AG08396 (cell line): ENCODE measurements around the gene AQP6.

Source experiments
- DNase-seq: peaks from one replicate; pipeline ENCODE4 v3.0.0; 2012; ENCODE audit warnings: low spot score, mixed read lengths

The AQP6 gene

GRCh38 chr12:49972641-49973360 lies at the start of gene AQP6:
TSS of gene AQP6 (plus strand) at chr12:49972947. CDS start at chr12:49973174, 227 bp downstream.
- no peak for DNase-seq

DNA sequence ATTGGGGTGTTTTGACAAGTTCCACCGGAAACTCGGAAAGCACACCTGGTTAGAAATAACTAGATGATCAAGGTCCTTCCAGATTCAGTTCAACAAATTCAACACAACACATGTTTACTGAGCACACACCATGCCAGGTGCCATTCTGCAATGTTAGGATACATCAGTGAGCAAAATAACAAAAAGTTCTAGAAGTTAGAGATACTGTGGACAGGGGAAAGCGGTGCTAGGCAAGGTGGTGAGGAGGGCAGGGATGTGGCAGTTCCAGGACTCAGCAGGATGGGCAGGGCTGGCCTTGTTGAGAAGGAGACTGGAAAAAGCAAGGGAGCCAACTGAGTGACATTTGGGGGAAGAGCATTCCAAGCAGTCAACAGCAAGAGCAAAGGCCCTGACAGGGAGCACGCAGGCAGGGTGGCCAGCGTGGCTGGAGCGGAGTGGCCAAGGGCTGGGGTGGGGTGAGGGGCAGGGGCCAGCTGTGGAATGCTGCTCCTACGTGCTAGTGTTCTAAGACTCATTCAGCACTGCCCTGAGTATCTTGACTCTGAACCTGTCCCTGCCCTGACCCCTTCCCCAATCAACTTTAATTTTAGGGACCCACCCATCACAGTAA lies 49.6 kb upstream of the AQP6 start:
- DNase-seq: no peak

GRCh38 chr12:49923880-49924556 lies 48.7 kb upstream of the AQP6 start:
- no peak for DNase-seq

DNA sequence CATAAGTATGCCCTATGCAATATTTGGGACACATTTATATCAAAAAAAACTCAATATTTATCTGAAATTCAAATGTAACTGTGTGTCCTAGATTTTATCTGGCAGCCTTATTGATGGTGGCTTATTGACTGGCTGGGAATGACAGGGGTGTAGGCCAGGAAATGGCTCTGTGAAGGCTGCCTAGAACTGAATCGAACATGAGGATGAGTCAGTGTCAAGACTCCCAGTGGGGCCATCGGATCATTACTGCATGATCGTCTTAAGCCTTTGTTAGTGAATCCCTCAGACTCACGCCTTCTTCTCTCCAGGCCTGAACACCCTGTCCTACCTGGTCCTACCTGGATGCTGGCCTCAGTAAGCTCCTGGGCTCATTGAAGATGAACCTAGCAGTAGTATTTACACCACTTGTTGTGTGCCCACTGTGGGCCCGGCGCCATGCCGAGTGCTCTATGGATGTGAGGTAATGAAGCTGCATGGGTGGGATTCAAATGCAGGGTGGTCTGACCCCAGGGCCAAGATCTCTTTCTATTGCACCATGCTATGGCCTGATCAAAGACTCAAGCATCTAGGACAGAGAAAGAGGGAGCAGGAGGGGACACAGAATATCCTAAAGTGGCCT lies 48.0 kb upstream of the AQP6 start:
- DNase-seq: no peak

GRCh38 chr12:49925433-49926204 lies 47.1 kb upstream of the AQP6 start:
- DNase-seq: no peak

DNA sequence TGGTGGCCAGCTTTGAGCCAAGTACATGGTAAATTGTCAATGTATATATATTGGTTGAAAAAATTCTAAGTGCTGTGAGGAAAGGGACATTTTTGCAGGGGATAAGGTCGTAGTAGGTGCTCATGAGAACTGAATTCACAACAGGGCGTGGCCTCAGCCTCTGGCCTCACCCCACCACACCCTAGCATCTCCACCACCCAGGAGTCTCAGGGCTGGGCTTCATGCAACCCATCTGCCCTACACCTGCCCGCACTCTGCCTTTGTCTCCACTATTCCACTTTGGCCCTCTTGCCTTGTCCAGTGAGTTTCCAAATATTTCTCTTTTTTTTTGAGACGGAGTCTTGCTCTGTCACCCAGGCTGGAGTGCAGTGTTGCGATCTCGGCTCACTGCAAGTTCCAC lies 44.3 kb upstream of the AQP6 start:
- no peak for DNase-seq

GRCh38 chr12:49929581-49929980 lies 43.2 kb upstream of the AQP6 start:
- DNase-seq: no peak

DNA sequence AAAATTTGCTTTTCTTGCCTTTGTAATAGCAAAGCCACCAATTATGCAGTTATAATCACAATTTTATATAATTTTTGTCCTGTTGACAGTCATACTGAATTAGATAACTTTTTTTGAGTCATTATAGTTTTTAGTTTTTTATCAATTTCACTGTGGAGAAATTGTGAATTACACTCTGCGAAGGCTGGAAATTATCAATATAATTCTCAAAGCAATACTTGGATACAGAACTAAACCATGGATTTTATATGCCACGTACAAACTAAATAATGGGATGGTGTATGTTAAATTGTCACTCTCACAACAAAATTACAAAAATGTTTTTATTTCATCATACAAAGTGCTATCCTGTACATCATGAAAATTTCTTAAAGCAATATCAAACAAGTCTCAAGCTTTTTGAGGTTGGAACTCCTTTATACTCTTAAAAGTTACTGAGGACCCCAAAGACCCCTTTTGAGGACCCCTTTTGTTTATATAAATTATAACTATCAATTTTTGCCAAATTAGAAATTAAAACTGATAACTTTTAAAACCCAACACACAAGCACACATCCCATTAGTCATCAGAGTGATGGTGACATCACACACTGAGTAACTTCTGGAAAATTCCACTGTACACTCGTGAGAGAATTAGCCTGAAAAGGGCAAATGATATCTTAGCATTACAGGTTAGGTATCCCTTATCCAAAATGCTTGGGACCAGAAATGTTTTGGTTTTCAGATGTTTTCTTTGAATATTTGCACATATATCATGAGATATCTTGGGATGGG lies 42.0 kb upstream of the AQP6 start:
- peak; percentile 66 for DNase-seq

DNA sequence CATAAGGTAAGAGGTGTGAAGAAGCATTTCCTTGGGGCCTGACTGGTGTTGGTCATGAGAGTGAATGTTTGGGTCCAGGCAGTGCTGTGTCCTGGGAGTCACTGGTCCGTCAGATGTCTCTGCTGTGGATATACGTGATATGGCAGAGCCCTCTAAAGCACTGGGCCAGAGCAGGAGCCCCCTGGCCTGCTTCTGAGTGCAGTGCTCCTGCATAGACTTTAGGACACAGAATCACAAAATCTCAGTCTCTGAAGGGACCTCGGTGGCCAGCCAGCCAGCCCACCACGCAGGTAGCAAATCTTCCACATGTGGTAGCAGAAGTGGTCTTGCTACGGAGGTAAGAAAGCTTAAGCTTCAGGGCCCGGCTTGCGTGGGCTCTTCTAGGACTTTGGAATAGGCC lies 40.7 kb upstream of the AQP6 start:
- DNase-seq: no peak

DNA sequence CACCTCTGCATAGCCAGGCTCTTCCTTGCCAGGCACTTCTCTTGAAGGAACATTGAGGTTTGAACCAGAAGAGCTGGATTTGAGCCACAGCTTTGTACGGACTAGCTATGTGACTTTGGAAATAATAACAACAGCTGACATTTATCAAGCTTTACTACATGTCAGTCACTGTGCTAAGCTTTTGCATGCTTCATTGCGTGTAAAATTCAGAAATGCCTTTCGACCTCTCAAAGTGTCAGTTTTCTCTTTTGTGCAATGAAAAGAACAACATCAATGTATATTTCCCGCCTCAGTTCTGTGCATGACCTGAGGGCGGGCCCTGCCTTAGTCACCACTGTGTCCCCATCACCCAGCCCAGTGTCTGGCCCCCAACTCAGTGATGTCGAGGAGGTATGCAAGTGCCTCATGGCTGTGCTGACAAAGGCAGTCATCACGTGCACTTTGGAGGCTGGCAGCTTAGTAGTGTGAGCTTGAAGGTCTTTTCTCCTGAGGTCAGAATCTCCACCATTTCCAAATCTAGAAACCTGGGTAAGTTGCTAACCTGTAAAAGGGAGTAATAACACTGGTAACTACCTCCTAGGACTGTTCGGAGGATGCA lies 40.1 kb upstream of the AQP6 start:
- no peak for DNase-seq

DNA sequence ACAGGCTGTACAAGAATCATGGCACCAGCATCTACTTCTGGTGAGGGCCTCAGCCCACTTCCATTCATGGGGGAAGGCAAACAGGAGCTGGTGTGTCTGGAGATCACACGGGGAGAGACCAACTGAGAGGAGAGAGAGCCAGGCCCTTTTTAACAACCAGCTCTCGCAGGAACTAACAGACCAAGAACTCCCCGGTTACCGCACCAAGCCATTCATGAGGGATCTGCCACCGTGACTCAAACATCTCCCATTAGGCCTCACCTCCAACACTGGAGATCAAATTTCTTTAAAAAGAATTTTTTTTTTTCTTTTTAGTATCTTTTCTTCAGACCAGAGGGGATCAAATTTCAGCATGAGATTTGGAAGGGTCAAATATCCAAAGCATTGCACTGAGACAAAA lies 39.0 kb upstream of the AQP6 start:
- no peak for DNase-seq

GRCh38 chr12:49934505-49934904 lies 38.2 kb upstream of the AQP6 start:
- DNase-seq: no peak

DNA sequence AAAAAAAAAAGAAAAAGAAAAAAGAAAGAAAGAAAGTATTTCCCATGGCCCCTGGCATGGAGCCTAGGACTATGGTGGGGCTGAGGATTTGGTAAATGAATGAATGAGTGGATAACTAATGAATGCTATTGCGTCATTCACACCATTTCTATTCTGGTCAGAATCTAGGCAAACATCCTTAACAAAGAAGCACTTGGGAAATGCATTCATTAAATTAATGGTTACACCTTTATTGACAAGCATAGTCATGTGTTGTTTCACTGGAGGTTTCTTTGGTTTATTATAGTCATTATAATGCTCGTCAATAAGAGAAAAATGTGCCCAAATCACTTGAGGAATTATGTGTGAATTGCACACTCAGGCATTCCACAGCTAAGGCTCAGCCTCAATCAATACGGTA lies 35.8 kb upstream of the AQP6 start:
- DNase-seq: no peak

GRCh38 chr12:49937639-49938300 lies 35.0 kb upstream of the AQP6 start:
- DNase-seq: no peak

DNA sequence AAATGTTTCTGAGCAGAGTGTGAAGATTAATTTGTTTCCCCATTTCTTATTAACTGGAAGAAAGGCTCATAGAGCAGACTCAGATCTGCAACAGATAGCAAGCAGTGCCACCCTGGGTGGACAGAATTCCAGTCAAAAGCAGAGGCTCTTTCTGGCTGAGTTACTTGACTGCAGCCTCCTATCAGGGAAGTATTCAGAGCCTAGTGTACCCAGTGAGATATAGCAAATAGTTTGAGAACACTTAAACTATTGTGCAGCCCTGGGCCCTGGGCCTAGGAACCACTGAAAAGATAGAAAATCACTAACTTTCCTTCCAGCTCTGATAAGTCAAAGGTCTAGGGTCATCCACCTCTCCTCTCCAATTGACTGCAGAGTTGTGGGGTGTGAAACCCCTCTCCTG lies 33.4 kb upstream of the AQP6 start:
- no peak for DNase-seq

GRCh38 chr12:49939707-49940106 lies 33.0 kb upstream of the AQP6 start:
- DNase-seq: no peak

DNA sequence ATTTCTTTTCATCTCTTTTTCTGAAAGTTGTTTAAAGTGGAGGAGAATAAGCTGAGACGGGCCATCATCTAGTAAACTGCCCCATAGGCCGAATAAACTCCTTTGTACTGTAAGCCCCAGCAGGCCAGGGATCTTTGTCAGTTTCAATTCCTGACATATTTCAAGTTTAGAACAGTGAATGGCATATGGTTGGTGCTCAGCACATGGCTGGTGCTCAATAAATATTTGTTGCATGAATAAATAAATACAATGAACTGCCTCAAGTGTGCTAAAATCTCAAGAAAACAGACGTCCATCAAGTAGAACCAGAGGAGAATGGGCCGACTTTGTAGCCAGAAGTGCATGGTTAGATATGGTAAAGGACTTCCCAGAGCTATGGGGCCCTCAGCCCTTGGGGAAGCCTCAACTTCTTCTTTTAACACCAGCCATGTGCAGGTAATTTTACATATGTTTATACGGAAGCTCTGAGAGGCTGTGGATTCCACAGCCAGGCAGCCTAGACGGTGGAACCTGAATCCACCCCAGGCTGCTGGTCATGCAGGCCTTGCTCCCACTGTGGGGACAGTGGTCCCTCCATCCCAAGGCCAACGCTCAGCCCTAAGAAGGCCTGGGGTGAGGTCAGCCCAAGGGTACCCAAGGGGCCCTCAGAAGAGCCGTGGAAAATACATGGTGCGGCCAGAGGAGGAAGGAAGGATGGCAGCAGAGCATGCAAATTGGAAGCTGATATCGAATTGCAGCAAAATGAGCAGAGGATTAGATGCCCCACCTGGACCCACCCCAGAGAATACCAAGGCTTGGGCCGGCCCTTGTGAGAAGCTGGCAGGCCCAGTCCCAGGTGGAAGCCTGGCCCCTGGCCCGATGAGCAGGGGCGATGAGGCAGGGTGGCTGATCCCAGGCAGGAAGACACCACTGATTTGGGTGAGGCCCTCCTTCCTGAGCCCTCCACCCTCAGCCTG lies 30.9 kb upstream of the AQP6 start:
- no peak for DNase-seq

- DNase-seq: no peak
Measured at GRCh38 chr12:49942512-49942893, 30.2 kb upstream of the AQP6 start.

GRCh38 chr12:49942921-49943624 lies 29.7 kb upstream of the AQP6 start:
- no peak for DNase-seq
